Lower lobe of right lung (tissue), 2 donors: Measurements from ENCODE around the gene MPG. TPM values are rescaled to one million over a fixed set of nuclear protein-coding genes. Genes with fewer than 3 reads are reported as not detected.

Source experiments
- ATAC-seq, 2 donors: fragments of 200-7000 bp; cut with Tn5 transposase; one replicate each; pipeline ENCODE4 v1.9.1; 2020 to 2022; ENCODE audit warnings: mild to moderate bottlenecking in 2 of 2, moderate library complexity in 2 of 2
- DNase-seq: peaks from one replicate; pipeline ENCODE4 v3.0.0-alpha.2; 2020
- H3K27ac ChIP-seq: fragments of 200-600 bp; one replicate; pipeline ENCODE4 v1.8.0; 2022
- H3K27me3 ChIP-seq: fragments of 200-600 bp; one replicate; pipeline ENCODE4 v1.8.0; 2022; ENCODE audit warnings: low read depth
- H3K36me3 ChIP-seq: fragments of 200-600 bp; one replicate; pipeline ENCODE4 v1.8.0; 2022; ENCODE audit warnings: mild to moderate bottlenecking
- H3K4me1 ChIP-seq: fragments of 200-600 bp; one replicate; pipeline ENCODE4 v1.8.0; 2022
- H3K4me3 ChIP-seq: fragments of 200-600 bp; one replicate; pipeline ENCODE4 v1.8.0; 2022; ENCODE audit warnings: mild to moderate bottlenecking
- H3K9me3 ChIP-seq: fragments of 200-600 bp; one replicate; pipeline ENCODE4 v1.8.0; 2022
- CTCF ChIP-seq: fragments of 200-600 bp; IDR thresholded peaks from one replicate; pipeline ENCODE4 v1.8.0; 2022; ENCODE audit warnings: antibody characterized with exemption, mild to moderate bottlenecking
- intact Hi-C: fragments of 100-400 bp; cut with DNase I; formaldehyde crosslinking; loops from one replicate; pipeline ENCODE4 v1.11.0; 2022
- total RNA-seq: library from RNA; stranded (reverse); fragmentation: NEBNext Ultra II Directional; extraction: Animal tissue kit (Norgen Biotek cat#: 25700); gene quantifications from one replicate; pipeline ENCODE4 v1.2.1, GENCODE V29; 2021
- donor health status: DM: no; HTN: yes; CAD: no; lungs with severe emphysema.

The MPG gene
- total RNA-seq, 1 donor from 2014 or later, result 38.5 TPM

- DNase-seq, result no peak
- Histone ChIP-seq H3K27me3 (no peaks in the 10 kb centered on the region), H3K9me3 (no peaks in the 10 kb centered on the region), H3K27ac (no peak overlapping the region), H3K36me3 (peaks cover 71% of the 10 kb centered on the region), H3K4me3 (no peak overlapping the region), H3K4me1 (peaks cover 23% of the 10 kb centered on the region)
- no peak for TF ChIP-seq CTCF
- ATAC-seq, result no peak
- intact Hi-C loops, result no loop called here
These were observed 15.0 kb upstream of the MPG start for GRCh38 chr16:62968-63391.

- Histone ChIP-seq H3K4me1 (peaks cover 27% of the 10 kb centered on the region), H3K9me3 (no peaks in the 10 kb centered on the region), H3K27me3 (no peaks in the 10 kb centered on the region), H3K27ac (no peak overlapping the region), H3K36me3 (peaks cover 66% of the 10 kb centered on the region), H3K4me3 (no peak overlapping the region)
- intact Hi-C loops, result no loop called here
- DNase-seq, result no peak
- TF ChIP-seq CTCF, result no peak
- no peak for ATAC-seq
These were observed 14.6 kb upstream of the MPG start for GRCh38 chr16:63466-63865.

DNA sequence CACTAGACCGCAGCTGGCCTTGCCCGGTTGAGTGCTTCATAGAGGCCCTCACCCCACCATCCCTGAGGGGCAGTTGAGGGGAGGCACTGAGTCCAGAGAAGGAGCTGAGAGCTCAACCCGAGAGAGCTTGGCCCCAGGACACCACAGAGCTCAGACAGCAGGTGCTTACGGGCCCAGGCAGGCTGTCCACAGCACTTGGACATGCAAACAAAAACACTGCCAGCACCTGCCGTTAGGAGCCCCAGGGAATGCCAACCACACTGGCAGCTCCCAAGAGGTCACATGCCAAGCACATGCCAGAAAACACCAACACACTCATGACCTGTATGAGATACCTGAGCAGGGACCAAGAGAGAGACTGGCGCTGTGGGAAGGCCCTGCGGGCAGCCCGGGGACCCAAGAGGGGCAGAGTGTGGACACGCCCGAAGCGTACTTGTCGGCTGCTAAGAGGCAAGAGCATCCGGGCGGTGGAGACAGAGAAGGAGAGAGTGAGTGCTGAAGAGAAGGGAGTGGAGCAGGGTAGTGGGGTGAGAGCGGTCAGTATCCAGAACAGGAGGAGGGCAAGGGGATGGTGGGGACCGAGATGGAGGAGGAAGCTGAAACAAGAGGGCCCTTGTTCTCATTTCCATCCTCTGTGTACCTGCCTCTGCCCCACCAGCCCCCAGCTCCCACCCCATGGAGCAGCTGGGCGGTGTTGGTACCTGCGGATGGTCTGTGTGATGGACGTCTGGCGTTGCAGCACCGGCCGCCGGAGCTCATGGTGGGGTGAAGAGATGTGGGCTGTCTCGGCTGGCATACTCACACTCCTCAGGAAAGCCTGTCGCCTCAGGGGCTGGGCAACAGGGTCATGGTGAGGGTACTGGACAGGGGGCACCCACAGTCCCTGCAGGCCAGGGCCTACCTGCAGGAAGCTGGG lies 13.8 kb upstream of the MPG start:
- Histone ChIP-seq H3K4me1 (peaks cover 33% of the 10 kb centered on the region), H3K27me3 (no peaks in the 10 kb centered on the region), H3K9me3 (no peaks in the 10 kb centered on the region), H3K36me3 (peaks cover 58% of the 10 kb centered on the region), H3K27ac (no peak overlapping the region), H3K4me3 (no peak overlapping the region)
- ATAC-seq, result no peak
- TF ChIP-seq CTCF, result no peak
- no peak for DNase-seq
- intact Hi-C loops, result no loop called here

DNA sequence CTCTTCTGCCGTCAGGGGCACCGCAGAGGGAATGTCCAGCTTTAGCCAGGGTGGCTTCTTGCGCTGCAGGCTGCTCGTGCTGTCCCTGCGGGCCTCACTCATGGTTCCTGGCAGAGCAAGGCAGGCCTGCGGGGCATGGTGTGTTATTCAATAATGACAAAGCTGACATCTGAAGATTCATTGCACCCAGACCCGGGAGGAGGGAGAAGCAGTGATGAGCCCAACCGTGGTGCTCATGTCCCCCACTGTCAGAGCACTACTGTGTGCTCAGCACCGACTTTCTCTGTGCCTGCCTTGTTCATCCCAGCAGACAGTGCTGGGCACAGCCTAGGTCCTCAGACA lies 13.1 kb upstream of the MPG start:
- no peak for ATAC-seq
- H3K4me3 ChIP-seq, result no peak overlapping the region
- H3K27ac ChIP-seq, result no peak overlapping the region
- no peaks in the 10 kb centered on the region for H3K9me3 ChIP-seq
- DNase-seq, result no peak
- intact Hi-C loops, result no loop called here
- H3K4me1 ChIP-seq, result peaks cover 39% of the 10 kb centered on the region
- peaks cover 52% of the 10 kb centered on the region for H3K36me3 ChIP-seq
- H3K27me3 ChIP-seq, result no peaks in the 10 kb centered on the region
- TF ChIP-seq CTCF, result no peak

GRCh38 chr16:65745-66144 lies 12.3 kb upstream of the MPG start:
- H3K9me3 ChIP-seq, result no peaks in the 10 kb centered on the region
- H3K27me3 ChIP-seq, result no peaks in the 10 kb centered on the region
- ATAC-seq, result peak; percentile 79 to 82
- no peak overlapping the region for H3K27ac ChIP-seq
- intact Hi-C loops, result no loop called here
- peaks cover 43% of the 10 kb centered on the region for H3K36me3 ChIP-seq
- peak; percentile 98 for TF ChIP-seq CTCF
- no peak overlapping the region for H3K4me3 ChIP-seq
- H3K4me1 ChIP-seq, result peaks cover 48% of the 10 kb centered on the region
- peak; percentile 89 for DNase-seq
